Pulmonary artery endothelial cell (primary cell): ENCODE data around the gene HS6ST2. TPM values are rescaled to one million over a fixed set of nuclear protein-coding genes. Genes with fewer than 3 reads are reported as not detected.

Experiments
- DNase-seq: peaks from one replicate; pipeline ENCODE4 v3.0.0-alpha.2; 2011; ENCODE audit warnings: low read depth, low spot score
- total RNA-seq: library from RNA; depleted of rRNA; stranded (reverse); fragments of >200 nt; gene quantifications from 2 replicates; pipeline ENCODE4 v1.2.3, GENCODE V29; 2014

Gene HS6ST2
- total RNA-seq, 1 donor from 2014 or later = 0.07 TPM

GRCh38 chrX:132848296-132848970, 110.0 kb downstream of the HS6ST2 start:
- no peak for DNase-seq

GRCh38 chrX:132843363-132843762, 115.1 kb downstream of the HS6ST2 start:
- DNase-seq = no peak

DNA sequence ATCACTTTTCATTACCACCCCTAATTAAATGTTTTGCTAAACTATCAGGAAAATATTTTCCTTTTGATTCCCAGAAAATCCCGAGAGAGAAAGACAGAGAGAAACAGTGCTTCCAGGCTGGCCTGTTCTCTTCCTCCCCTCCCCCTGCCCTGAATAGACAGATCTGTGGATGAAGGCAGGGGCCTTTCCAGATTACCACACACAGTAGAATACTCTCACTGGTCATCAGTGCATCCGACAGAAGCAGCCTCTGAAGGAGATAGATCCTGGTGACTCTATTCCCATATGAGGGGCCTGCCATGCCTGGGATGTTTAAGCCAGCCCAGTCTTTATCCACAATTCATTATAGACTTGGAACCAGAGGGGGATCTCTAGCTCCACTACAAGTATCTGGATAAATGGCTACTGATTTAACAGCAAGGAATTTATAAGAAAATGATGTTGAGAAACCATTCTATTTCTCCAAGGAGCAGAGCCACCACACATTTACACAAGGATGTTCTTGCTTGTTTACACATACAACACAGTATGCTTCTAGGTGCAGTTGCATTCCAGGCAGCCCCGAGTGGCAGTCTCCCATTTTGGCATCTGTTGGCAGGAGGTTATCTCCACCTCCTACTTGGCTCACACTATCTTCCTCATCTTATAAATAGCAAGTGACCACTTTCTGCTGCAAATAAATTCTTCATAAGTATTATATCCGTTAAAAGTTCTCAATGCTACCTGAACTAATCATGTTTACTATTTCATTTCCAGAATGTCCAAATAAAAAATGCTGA, 115.8 kb downstream of the HS6ST2 start:
- DNase-seq = no peak

- DNase-seq = no peak
Observed at GRCh38 chrX:132837967-132838366, 120.5 kb downstream of the HS6ST2 start.

DNA sequence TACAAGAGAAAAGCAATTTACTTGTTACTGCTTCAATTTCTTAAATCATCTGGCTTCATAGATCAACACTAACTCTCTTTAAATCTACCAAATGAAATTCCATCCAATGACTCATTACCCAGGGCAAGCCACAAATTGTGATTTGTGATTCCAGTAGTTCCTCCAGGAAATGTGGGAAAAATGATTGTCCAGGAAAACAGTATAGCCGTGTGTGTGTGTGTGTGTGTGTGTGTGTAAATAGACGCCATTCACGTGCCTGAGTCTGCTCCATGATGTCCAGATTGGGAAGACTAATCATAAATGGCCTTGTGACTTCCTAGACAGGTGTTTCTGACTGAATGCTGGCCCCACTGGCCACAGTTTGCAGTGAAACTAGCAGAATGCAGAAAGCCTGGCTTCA, 121.3 kb downstream of the HS6ST2 start:
- DNase-seq = no peak

GRCh38 chrX:132836471-132836870, 122.0 kb downstream of the HS6ST2 start:
- no peak for DNase-seq

GRCh38 chrX:132834741-132835140, 123.7 kb downstream of the HS6ST2 start:
- no peak for DNase-seq

GRCh38 chrX:132834109-132834508, 124.3 kb downstream of the HS6ST2 start:
- DNase-seq = no peak

- DNase-seq = no peak
Observed at GRCh38 chrX:132833373-132833772, 125.1 kb downstream of the HS6ST2 start.

- no peak for DNase-seq
Observed at GRCh38 chrX:132831336-132831973, 127.0 kb downstream of the HS6ST2 start.

GRCh38 chrX:132822634-132823012, 135.8 kb downstream of the HS6ST2 start:
- no peak for DNase-seq

DNA sequence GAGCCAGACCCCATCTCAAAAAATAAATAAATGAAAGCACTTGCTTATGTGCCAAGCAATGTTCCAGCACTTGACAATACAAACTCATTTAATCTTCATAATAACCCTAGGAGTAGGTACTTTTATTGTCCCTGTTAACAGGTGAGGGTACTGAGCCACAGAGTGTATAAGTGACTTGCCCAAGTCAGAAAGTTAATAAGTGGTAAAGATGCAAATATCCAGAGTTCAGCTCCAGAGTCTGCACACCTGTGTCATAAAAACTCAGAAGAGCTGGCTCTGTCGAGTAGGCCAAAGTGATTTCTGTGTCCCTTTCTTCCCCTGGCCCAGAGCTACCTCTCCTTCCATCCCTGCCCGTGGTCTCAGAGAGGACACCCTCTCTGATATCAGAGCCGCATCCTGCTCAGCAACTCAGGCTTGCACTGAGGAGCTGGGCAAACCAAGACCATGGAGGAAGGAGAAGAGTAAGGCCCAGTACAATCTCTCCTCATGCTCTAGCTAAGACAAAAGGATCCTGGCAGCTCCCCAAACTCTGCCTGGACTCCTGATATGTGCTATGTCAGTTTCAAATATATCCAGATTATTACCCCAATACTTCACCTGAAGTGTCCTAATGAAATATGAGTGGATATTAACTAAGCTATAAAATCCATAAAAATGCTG, 136.3 kb downstream of the HS6ST2 start:
- no peak for DNase-seq

DNA sequence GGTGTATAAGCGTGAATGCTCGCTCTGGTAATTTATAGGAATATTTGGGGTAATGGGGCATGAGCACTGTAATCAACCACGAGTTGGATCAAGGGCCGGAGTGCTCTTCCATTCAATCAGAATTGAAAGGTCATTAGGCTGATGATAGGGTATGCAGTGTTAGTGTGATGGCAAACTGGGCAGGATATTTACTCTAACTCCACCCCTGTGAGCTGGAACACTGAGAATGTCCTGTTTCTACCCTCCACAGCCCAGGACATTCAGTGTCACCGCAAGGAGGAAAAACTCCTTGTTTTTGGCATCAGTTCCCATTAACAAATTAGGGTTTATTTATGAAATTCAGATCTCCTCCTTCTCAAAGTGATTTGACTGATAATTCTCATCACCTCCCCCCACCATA, 137.8 kb downstream of the HS6ST2 start:
- DNase-seq = no peak

- no peak for DNase-seq
Observed at GRCh38 chrX:132819711-132820264, 138.6 kb downstream of the HS6ST2 start.

- DNase-seq = no peak
Observed at GRCh38 chrX:132818638-132819037, 139.8 kb downstream of the HS6ST2 start.

DNA sequence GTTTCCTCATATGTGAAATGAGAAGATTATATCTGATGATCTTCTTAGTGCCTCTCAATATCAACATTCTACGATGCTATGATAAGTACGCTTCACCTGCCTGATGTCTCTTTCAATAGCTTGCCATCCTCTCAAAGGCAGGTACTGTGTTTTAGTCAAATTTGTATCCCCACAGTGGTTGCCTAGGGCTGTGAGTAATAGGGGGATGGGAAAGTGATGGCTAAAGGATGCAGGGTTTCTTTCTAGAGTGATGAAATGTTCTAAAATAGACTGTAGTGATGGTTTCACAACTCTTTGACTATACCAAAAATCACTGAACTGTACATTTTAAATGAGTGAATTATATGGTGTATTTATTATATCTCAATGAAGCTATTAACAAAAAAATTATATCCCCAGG, 142.8 kb downstream of the HS6ST2 start:
- DNase-seq = no peak

DNA sequence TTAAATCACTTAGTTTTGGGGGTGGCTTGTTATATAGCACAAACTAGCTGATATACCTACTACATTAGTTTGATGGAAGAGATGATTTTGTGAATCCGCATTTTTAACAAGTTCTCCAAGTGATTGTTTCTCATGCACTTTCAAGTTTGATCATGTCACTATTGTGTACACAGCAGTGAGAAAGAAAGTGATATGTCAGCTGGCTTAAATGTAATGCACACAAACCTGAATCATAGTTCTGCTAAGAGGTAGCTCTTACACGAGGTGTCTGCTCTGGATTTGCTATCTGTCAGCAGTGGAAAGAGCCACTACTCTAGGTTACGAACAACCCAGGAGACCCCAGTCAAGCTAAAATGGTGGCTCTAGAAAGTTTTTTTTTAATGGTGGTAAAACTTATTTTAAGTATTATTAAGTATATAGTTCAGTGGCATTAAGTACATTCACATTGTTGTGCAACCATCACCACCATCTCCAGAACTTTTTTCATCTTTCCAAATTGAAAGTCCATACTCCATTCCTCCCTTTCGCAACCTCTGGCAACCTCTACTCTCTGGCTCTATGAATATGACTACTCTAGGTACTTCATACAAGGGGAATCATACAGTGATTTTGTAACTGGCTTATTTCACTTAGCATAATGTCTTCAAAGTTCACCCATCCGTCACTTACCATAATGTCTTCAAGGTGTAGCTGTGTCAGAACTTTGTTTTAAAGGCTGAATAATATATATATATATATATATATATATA, 147.3 kb downstream of the HS6ST2 start:
- DNase-seq = no peak

DNA sequence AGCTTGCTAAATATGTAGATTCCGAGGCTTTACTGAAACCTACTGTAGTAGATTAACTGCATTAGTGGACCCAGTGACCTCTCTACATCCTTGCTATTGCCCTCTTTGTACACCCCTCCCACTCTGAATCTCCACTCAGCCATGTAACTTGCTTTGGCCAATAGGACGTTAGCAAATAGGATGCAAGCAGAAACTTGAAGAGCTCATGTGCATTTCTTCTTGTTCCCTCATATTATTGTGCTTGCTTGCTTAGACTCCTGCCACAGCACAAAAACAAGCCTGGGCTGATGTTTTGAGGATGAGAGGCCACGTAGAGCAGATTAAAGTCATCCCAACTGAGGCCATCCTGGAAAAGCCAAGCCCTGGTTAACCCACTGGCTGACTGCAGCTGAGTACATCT, 147.9 kb downstream of the HS6ST2 start:
- no peak for DNase-seq

- no peak for DNase-seq
Observed at GRCh38 chrX:132809581-132809980, 148.8 kb downstream of the HS6ST2 start.

- no peak for DNase-seq
Observed at GRCh38 chrX:132807411-132808030, 150.9 kb downstream of the HS6ST2 start.

- no peak for DNase-seq
Observed at GRCh38 chrX:132802033-132802432, 156.4 kb downstream of the HS6ST2 start.
